Muscle layer of colon (tissue), 2 donors: ENCODE measurements around the gene SLC41A1.

Source experiments
- H3K27ac ChIP-seq: one replicate; pipeline ENCODE4 v1.7.0; 2013; ENCODE audit warnings: low read depth, mild to moderate bottlenecking, low read length, moderate library complexity
- H3K27me3 ChIP-seq, 2 donors: one replicate each; pipeline ENCODE4 v1.7.0; 2013; ENCODE audit warnings: low read length in 2 of 2, mild to moderate bottlenecking in 2 of 2; ENCODE audit not compliant: insufficient read depth in 2 of 2, control insufficient read depth in 1 of 2
- H3K36me3 ChIP-seq: one replicate; pipeline ENCODE4 v1.7.0; 2013; ENCODE audit warnings: mild to moderate bottlenecking, low read length; ENCODE audit not compliant: insufficient read depth
- H3K4me1 ChIP-seq: one replicate; pipeline ENCODE4 v1.7.0; 2013; ENCODE audit warnings: mild to moderate bottlenecking, low read length; ENCODE audit not compliant: insufficient read depth
- H3K4me3 ChIP-seq, 2 donors: one replicate each; pipeline ENCODE4 v1.7.0; 2013; ENCODE audit warnings: low read length in 2 of 2, low read depth in 1 of 2, mild to moderate bottlenecking in 1 of 2, moderate library complexity in 1 of 2
- H3K9ac ChIP-seq: one replicate; pipeline ENCODE4 v1.7.0; 2013; ENCODE audit warnings: low read length
- H3K9me3 ChIP-seq: one replicate; pipeline ENCODE4 v1.7.0; 2013; ENCODE audit warnings: mild to moderate bottlenecking, low read length
- donor health status: abdominal sarcoma.
- donor health status: Adenocarcinoma of cecum.

Gene SLC41A1

GRCh38 chr1:205767248-205767647, 45.8 kb downstream of the SLC41A1 start:
- Histone ChIP-seq H3K9ac (no peak overlapping the region), H3K36me3 (no peaks in the 10 kb centered on the region), H3K4me1 (no peaks in the 10 kb centered on the region), H3K9me3 (no peaks in the 10 kb centered on the region), H3K4me3 (no peak overlapping the region), H3K27me3 (no peaks in the 10 kb centered on the region), H3K27ac (no peak overlapping the region)

- Histone ChIP-seq H3K9ac (no peak overlapping the region), H3K4me1 (no peaks in the 10 kb centered on the region), H3K27me3 (no peaks in the 10 kb centered on the region), H3K36me3 (no peaks in the 10 kb centered on the region), H3K9me3 (no peaks in the 10 kb centered on the region), H3K4me3 (no peak overlapping the region), H3K27ac (no peak overlapping the region)
Measured at GRCh38 chr1:205766570-205766969, 46.4 kb downstream of the SLC41A1 start.

- Histone ChIP-seq H3K36me3 (no peaks in the 10 kb centered on the region), H3K27ac (no peak overlapping the region), H3K27me3 (no peaks in the 10 kb centered on the region), H3K4me3 (no peak overlapping the region), H3K9ac (no peak overlapping the region), H3K4me1 (no peaks in the 10 kb centered on the region), H3K9me3 (no peaks in the 10 kb centered on the region)
Measured at GRCh38 chr1:205766038-205766437, 47.0 kb downstream of the SLC41A1 start.

GRCh38 chr1:205764578-205764977, 48.4 kb downstream of the SLC41A1 start:
- no peaks in the 10 kb centered on the region for H3K9me3 ChIP-seq
- no peaks in the 10 kb centered on the region for H3K36me3 ChIP-seq
- no peak overlapping the region for H3K9ac ChIP-seq
- H3K27ac ChIP-seq = no peak overlapping the region
- no peak overlapping the region for H3K4me3 ChIP-seq
- H3K27me3 ChIP-seq = no peaks in the 10 kb centered on the region
- no peaks in the 10 kb centered on the region for H3K4me1 ChIP-seq

- no peak overlapping the region for H3K4me3 ChIP-seq
- no peaks in the 10 kb centered on the region for H3K27me3 ChIP-seq
- no peaks in the 10 kb centered on the region for H3K9me3 ChIP-seq
- no peaks in the 10 kb centered on the region for H3K4me1 ChIP-seq
- H3K36me3 ChIP-seq = no peaks in the 10 kb centered on the region
- no peak overlapping the region for H3K27ac ChIP-seq
- no peak overlapping the region for H3K9ac ChIP-seq
Measured at GRCh38 chr1:205763980-205764379, 49.0 kb downstream of the SLC41A1 start.

- no peak overlapping the region for H3K9ac ChIP-seq
- no peaks in the 10 kb centered on the region for H3K27me3 ChIP-seq
- H3K36me3 ChIP-seq = no peaks in the 10 kb centered on the region
- H3K9me3 ChIP-seq = no peaks in the 10 kb centered on the region
- H3K27ac ChIP-seq = no peak overlapping the region
- H3K4me1 ChIP-seq = no peaks in the 10 kb centered on the region
- H3K4me3 ChIP-seq = no peak overlapping the region
Measured at GRCh38 chr1:205760606-205761005, 52.4 kb downstream of the SLC41A1 start.

GRCh38 chr1:205756552-205756951, 56.4 kb downstream of the SLC41A1 start:
- no peak overlapping the region for H3K4me3 ChIP-seq
- H3K9me3 ChIP-seq = no peaks in the 10 kb centered on the region
- no peaks in the 10 kb centered on the region for H3K4me1 ChIP-seq

GRCh38 chr1:205754857-205755256, 58.1 kb downstream of the SLC41A1 start:
- H3K36me3 ChIP-seq = no peaks in the 10 kb centered on the region
- no peaks in the 10 kb centered on the region for H3K9me3 ChIP-seq
- H3K27me3 ChIP-seq = no peaks in the 10 kb centered on the region
- no peak overlapping the region for H3K4me3 ChIP-seq
- H3K9ac ChIP-seq = no peak overlapping the region
- no peaks in the 10 kb centered on the region for H3K4me1 ChIP-seq
- H3K27ac ChIP-seq = no peak overlapping the region

More at GRCh38 chr1:205756552-205756951, 56.4 kb downstream of the SLC41A1 start:
- Histone ChIP-seq H3K9ac (no peak overlapping the region), H3K36me3 (no peaks in the 10 kb centered on the region), H3K27me3 (no peaks in the 10 kb centered on the region), H3K27ac (no peak overlapping the region)

- H3K4me3 ChIP-seq = no peak overlapping the region
- no peaks in the 10 kb centered on the region for H3K27me3 ChIP-seq
- H3K36me3 ChIP-seq = no peaks in the 10 kb centered on the region
- H3K4me1 ChIP-seq = peaks cover 20% of the 10 kb centered on the region
- H3K9me3 ChIP-seq = no peaks in the 10 kb centered on the region
- no peak overlapping the region for H3K9ac ChIP-seq
- H3K27ac ChIP-seq = no peak overlapping the region
Measured at GRCh38 chr1:205751036-205751651, 61.9 kb downstream of the SLC41A1 start.

GRCh38 chr1:205750138-205751035, 62.6 kb downstream of the SLC41A1 start, which contains the start of gene NUCKS1:
NUCKS1 (minus strand) TSS chr1:205750182; CDS start chr1:205749973, 209 bp downstream.
- no peaks in the 10 kb centered on the region for H3K27me3 ChIP-seq
- peak within 1 kb of the TSS; percentile 79 for H3K27ac ChIP-seq
- peak within 1 kb of the TSS; percentile 92 for H3K9ac ChIP-seq
- peaks cover 22% of the 10 kb centered on the region for H3K4me1 ChIP-seq
- no peaks in the 10 kb centered on the region for H3K9me3 ChIP-seq
- no peaks in the 10 kb centered on the region for H3K36me3 ChIP-seq
- H3K4me3 ChIP-seq = peak within 1 kb of the TSS; percentile 66 to 92

- Histone ChIP-seq H3K4me1 (peaks cover 22% of the 10 kb centered on the region), H3K4me3 (peak overlapping the region; percentile 66 to 92), H3K9ac (peak overlapping the region; percentile 92), H3K27ac (peak overlapping the region; percentile 79), H3K27me3 (no peaks in the 10 kb centered on the region), H3K36me3 (no peaks in the 10 kb centered on the region), H3K9me3 (no peaks in the 10 kb centered on the region)
Measured at GRCh38 chr1:205749234-205750137, 63.5 kb downstream of the SLC41A1 start.
